Skin of body (tissue), 2 donors: ENCODE measurements around the gene PTPRM. TPM values are rescaled to one million over a fixed set of nuclear protein-coding genes. Genes with fewer than 3 reads are reported as not detected.

Source experiments
- DNase-seq: peaks from one replicate; lab custom pipeline; 2025; lab: John Stamatoyannopoulos, UW
- total RNA-seq: library from RNA; depleted of rRNA; stranded (reverse); fragments of >200 nt; gene quantifications from one replicate; pipeline ENCODE4 v1.2.3, GENCODE V29; 2014

Gene PTPRM
- total RNA-seq, 1 donor from 2014 or later, result 46.3 TPM

DNA sequence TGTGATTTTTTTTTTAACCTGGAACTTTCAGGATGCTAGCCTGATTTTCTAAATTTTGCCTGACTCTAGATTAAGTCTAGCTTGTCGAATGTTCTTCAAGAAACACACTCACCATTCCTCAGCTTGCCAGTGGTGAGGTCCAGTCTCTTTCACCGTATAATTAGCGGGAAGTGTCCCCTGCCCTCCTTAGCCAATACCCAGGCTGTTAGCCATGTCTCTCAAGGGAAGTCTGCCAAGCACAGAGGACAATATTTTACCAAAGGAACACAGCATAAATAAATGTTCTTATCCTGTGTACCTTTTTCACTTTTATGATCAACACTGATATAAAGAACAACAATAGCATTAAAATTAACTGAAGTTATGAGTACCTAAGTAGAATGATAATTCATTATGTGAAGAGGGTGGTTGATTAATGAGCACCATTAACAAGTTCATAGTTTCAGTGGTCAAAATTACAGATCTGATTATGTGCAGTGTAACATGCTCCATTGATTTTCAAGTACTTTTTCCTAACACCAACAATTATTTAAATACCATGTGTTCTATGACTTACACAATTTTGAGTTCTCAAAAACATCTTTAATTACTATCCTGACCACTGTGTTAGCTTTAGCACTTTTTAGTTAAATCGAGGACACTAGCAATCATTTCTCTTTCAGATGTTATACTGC, 596.3 kb downstream of the PTPRM start:
- no peak for DNase-seq

DNA sequence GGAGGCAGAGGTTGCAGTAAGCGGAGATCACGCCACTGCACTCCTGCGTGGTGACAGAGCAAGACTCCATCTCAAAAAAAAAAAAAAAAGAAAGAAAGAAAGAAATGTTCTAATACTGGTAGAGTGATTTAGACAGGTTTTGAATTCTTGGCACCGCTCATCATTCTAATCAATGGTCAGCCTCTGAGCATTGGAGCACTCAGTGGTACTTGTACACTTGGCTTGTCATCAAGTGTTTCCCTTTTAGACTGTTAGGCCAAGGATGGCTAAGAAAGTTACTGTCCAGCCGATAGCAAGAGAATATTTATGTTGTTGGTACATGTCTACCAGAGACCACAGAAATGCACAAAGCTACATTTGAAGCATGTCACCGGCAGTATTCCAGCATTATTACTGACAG, 598.0 kb downstream of the PTPRM start:
- DNase-seq, result no peak

GRCh38 chr18:8167026-8167425, 599.9 kb downstream of the PTPRM start:
- DNase-seq, result no peak

DNA sequence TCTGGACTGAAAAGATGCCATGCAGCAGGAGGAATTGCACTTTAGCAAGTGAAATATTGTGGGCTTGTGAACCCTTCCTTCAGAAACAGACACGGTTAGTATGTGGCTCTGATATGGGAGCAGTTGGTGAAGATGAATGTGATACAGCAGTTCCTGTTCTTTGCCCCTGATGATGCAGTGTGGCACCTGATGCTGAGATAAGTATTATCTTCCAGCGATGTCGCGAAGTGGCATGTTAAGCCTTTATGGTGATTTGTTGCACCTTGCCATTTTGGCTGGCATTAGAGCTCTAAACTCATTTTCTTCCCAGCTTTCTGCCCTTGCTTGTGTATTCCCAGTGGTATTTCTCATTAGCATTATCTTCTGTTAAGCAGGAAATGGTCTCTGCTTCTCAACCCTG, 600.6 kb downstream of the PTPRM start:
- DNase-seq, result no peak

DNA sequence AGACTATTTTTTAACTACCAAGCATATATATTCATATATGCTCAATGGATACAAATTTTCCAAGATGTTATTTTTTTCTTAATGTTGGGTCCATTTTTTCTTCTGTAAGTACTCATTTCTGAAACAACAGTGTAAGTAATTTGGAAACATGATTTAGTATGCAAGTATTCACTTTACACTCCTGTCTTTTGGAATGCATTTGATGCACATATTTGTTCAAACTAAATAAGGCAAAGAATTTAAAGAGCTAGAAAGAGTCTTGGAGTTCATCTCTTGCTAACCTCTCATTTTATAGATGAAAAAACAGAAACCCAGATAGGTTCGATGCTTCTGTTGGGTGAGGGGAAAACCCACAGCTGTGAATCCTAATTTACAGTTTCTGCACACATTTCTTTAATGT, 602.6 kb downstream of the PTPRM start:
- DNase-seq, result no peak

- no peak for DNase-seq
These were observed 607.7 kb downstream of the PTPRM start for GRCh38 chr18:8174771-8175170.

- no peak for DNase-seq
These were observed 608.5 kb downstream of the PTPRM start for GRCh38 chr18:8175501-8176061.

- DNase-seq, result peak; percentile 36
These were observed 609.0 kb downstream of the PTPRM start for GRCh38 chr18:8176109-8176508.

GRCh38 chr18:8176554-8176953, 609.4 kb downstream of the PTPRM start:
- no peak for DNase-seq

DNA sequence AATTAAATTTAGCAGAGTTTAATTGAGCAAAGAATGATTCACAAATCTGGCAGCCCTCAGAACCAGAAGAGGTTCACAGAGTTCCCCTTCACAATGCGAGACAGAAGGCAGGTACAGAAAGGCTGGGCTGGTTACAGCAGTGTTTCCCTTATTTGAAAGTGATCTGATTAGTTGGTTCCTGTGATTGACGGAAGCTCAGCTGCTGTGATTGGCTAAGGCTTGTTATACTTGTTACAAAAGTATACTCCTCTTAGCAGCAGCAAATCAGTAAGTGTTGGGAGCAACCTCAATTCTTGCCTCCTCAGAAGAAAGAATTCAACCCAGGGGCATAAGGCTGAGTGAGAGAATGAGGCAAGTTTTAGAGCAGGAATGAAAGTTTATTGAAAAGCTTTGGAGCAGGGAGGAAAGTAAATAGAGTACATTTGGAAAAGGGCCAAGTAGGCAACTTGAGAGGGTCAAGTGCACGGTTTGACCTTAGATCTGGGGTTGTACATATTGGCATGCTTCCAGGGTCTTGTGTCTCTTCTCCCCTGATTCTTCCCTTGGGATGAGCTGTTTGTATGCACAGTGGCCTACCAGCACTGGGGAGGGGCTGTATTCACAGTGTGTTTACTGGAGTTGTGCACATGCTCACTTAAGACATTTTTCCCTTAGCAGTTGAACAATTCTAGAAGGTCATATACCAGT, 610.4 kb downstream of the PTPRM start:
- DNase-seq, result no peak

DNA sequence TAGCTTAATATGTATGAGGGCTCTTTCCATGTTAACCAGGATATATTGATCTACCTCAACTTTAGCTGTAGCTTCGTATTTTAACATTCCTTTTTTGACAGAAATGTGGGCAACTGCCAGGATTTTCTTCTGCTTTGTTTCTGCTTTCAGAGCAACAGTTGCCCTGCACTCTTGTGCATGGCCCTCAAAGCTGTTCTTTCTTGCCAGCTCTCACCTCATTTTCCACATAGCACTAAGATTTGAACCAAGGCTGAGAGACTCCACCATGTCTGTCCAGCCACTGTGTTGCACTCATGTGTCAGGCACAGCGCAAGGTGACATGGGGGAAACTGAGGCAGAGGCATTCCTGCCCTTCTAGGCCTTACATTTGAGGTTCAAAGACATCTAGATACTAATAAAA, 619.3 kb downstream of the PTPRM start:
- no peak for DNase-seq

DNA sequence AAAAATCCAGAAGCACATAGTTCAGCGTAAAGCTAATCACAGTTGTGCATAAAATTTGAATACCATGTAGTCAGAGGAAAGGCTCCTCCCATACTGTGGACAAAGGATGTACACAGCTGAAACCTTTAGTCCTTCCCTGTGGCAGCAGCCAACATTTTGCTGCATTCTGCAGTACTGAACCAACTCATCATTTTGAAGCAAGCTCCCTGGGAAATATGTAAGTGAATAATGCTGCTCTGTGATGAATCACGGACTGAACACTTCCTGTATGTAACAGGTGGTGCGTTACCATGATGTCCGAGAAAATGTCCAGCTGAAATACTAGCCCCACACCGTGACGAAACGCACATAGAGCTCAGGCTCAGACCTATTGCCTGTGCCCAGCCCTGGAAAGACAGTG, 621.1 kb downstream of the PTPRM start:
- DNase-seq, result no peak

DNA sequence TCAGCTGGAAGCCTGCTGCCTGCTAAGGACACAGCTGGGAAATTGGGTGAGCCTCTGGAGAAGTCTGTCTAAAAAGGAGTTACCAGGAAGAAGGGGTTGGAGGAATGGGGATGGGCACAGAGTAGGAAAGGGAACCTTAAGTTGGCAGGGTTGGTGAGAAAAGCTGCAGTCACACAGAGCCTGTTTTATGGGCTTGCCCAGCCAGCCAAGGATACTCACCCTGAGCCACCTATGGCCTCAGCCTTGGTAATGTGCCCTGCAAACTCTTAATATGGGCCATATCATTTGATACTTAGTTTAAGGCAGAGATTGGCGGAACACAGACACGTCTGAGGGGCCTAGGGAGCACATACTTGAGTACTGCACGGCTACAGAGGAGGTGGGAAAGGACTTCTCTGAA, 623.9 kb downstream of the PTPRM start:
- no peak for DNase-seq

DNA sequence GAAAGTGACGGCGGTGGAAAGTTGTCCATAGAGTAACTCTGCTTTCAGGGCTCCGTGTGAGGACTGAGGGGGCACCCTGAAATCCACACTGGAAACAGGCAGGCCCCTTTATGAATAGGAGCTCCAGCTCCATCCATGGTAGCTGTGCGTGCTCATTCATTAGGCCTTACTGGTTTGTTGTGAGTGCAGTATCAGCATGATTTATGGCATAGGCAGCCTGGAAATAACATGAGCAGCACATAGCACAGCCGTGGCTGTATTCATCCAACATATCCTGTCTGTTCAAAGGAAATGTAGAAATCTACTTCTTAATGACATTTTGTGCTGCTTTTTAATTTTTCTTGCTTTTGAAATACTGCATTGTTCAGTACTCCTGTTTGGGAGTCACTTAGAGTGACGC, 627.3 kb downstream of the PTPRM start:
- DNase-seq, result no peak

GRCh38 chr18:8196238-8196637, 629.1 kb downstream of the PTPRM start:
- DNase-seq, result no peak

DNA sequence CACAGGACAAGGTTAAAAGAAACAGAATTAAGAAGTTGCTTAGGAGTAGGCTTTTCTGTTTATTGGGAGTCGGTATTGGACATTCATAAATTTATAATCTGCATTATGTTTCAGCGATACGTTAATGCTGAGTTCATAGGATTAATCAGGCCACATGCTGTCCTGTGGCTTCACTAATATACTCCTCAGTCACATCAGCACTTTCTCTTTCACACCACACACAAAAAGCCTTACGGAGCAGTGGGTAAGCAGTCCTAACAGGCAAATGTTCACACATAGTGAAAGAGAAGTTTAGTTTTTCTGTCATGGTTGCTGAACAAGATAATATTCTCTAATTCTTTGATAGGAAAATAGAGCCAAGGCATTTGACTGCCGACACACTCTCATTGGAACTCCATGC, 630.4 kb downstream of the PTPRM start:
- no peak for DNase-seq

DNA sequence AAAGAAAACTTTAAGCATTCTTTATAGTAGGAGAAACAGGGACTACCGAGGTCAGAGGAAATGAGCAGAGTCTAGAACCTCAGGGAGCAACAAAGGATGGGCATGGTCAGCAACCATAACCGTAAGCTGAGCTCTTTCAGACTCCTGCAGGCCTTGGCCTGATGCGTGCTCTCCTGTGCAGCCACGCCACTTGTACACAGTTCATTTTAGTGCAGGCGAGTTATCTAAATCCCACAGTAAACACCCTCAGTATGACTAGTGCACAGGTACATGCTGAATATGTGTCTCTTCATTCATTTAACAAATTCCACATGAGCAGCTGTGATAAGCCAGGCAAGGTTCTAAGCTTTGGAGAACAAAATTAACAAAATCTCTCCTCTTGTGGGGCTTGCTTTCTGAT, 640.9 kb downstream of the PTPRM start:
- no peak for DNase-seq

DNA sequence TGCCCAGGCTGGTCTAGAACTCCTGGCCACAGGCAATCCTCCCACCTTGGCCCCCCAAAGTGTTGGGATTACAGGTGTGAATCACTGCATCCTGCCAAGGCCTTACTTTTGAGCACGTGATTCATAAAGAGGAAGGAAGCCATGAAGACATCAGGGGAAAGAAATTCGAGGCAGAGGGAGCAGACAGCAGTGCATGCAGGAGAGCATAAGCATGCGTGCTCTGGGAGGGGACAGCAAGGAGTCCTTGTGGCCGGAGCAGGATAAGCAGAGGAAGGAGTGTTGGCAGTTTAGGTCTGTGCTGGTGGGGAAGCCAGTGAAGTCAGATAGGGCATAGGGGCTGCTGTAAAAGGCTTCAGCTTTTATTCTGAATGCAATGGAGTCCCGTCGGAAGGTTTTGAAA, 641.6 kb downstream of the PTPRM start:
- no peak for DNase-seq

DNA sequence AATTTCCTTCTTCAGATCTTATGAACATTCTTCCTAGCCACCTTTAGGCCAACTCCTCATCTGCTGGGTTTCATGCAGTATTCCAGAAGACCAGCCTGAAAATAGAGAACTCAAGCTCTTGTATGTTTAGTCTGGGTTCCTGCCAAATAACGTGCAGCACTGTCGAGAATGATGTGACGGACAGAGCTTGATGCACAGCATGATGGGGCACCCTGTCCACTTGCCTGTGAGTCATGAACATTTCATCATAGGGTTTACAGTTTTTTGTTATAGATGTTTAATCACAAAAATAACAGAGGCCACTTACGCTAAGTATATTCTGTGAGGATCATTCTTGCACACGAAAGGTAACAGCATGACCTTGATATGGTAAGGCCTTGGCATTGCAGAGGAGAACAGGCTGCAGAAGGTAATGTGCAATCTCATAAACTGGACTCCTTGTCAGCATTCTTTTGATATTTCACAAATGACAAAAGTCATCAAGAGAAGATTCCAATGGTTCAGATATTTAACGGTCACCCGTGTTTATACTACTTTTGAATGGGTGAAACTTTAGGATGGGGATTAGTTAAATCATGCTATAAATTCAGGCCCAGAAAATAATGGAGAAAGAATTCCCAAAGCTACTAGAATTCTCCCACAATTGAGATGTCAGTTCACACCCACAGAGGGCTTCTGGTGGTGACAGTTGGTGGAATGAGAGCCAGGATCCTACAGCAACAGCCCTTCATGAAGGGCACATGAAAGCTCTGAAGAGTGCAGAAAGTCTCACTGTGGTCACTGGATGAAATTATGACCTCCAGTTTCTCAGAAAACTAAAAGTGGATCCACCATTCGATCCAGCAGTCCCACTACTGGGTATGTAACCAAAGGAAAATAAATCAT, 646.0 kb downstream of the PTPRM start:
- DNase-seq, result no peak

GRCh38 chr18:8215741-8216140, 648.6 kb downstream of the PTPRM start:
- DNase-seq, result no peak

DNA sequence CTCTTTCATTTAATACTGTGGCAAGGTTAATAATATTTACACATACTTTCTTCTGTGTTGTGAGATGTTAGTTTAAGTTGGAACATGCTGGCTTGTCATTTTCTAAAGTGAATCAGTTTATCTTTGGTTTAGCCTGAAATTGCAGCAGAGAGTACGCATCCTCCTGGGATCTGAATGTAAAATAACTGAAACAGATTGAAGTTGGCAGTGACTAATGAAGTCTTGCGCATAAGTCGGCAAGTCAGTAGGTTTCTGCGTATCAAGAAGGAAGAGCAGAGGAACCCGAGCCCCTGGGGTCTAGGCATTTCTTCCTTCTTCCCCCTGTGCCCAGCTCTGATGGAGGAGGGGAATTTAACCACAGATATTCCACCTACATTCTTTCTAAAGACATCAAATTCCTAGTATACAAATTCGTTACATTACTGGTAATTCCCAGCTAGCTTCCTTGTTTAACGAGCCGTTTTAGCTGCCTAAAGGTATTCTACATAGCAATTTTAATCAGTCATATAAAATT, 650.0 kb downstream of the PTPRM start:
- no peak for DNase-seq

DNA sequence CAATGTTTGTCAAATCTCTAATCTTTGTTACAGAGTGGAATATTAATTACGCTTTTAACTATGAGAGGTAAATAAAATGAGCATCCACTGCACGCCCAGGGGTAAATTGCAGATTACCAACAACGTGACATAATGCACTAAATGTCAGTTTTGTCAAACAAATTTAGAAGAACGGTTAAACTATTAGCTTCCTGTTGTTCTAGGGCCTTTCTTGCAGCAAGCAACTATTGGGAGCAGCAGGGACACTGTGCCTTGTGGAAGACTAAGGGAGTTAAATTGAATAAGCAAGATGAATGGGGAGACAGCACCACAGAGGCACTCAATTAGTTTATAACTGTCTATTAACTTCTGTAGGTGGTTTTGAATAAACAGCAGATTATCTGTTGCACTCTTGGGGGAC, 651.1 kb downstream of the PTPRM start:
- no peak for DNase-seq
